GM12878 (cell line): ENCODE measurements around the gene ITPKB. TPM values are rescaled to one million over a fixed set of nuclear protein-coding genes. Genes with fewer than 3 reads are reported as not detected.
A peak's percentile ranks its signal among the peaks of the same experiment; 100 is the strongest.

ENCODE experiments used
- EED ChIP-seq: sonication (generic); IDR thresholded peaks from 2 replicates; pipeline ENCODE4 v1.6.1; 2016; ENCODE audit warnings: antibody characterized with exemption, low read depth
- ETV6 ChIP-seq, 2 experiments: fragments of 450-650 bp in 1 of 2; IDR thresholded peaks in 1 of 2; conservative IDR thresholded peaks in 1 of 2; 2 replicates each; pipeline ENCODE4 v1.6.1; 2014; ENCODE audit warnings: antibody characterized with exemption in 1 of 2, borderline replicate concordance in 1 of 2, low read depth in 1 of 2, mild to moderate bottlenecking in 1 of 2, moderate library complexity in 1 of 2
- GATAD2B ChIP-seq: fragments of 450-650 bp; conservative IDR thresholded peaks from 2 replicates; pipeline ENCODE4 v1.6.1; 2017; ENCODE audit warnings: low read depth, mild to moderate bottlenecking, moderate library complexity
- HDAC2 ChIP-seq: fragments of 200-600 bp; sonication (generic); IDR thresholded peaks from 2 replicates; pipeline ENCODE4 v1.6.1; 2017
- IKZF2 ChIP-seq, 2 experiments: fragments of 450-650 bp; IDR thresholded peaks; 2 replicates each; pipeline ENCODE4 v1.6.1; 2017; ENCODE audit warnings: mild to moderate bottlenecking in 2 of 2, moderate library complexity in 2 of 2
- MEF2A ChIP-seq: IDR thresholded peaks from 2 replicates; pipeline ENCODE4 v1.6.1; 2011; ENCODE audit warnings: low read depth, mild to moderate bottlenecking, low read length, moderate library complexity; ENCODE audit not compliant: insufficient read depth
- NFIC ChIP-seq: IDR thresholded peaks from 2 replicates; pipeline ENCODE4 v1.6.1; 2012; ENCODE audit warnings: low read depth, mild to moderate bottlenecking, inconsistent platforms, low read length, moderate library complexity
- NRF1 ChIP-seq: conservative IDR thresholded peaks from 2 replicates; pipeline ENCODE4 v1.6.1; 2011; ENCODE audit warnings: mild to moderate bottlenecking, low read depth, low read length, improper control_type of control experiment
- POLR2AphosphoS2 ChIP-seq: IDR thresholded peaks from 2 replicates; pipeline ENCODE4 v1.6.1; 2011; ENCODE audit warnings: low read depth, mild to moderate bottlenecking, low read length, improper control_type of control experiment, moderate library complexity
- RAD21 ChIP-seq: IDR thresholded peaks from 2 replicates; pipeline ENCODE4 v1.6.1; 2011; ENCODE audit warnings: mild to moderate bottlenecking, low read depth, low read length, moderate library complexity; ENCODE audit not compliant: insufficient read depth
- RB1 ChIP-seq: fragments of 450-650 bp; formaldehyde crosslinking; IDR thresholded peaks from 2 replicates; pipeline ENCODE4 v1.6.1; 2017; ENCODE audit warnings: mild to moderate bottlenecking, borderline replicate concordance
- SP1 ChIP-seq: IDR thresholded peaks from one replicate; pipeline ENCODE4 v1.6.1; 2011; ENCODE audit warnings: low read depth, low read length
- TCF7 ChIP-seq: IDR thresholded peaks from 2 replicates; pipeline ENCODE4 v1.6.1; 2014; ENCODE audit warnings: antibody characterized with exemption, borderline replicate concordance
- ZBED1 ChIP-seq: IDR thresholded peaks from 2 replicates; pipeline ENCODE4 v1.6.1; 2016; ENCODE audit warnings: borderline replicate concordance
- polyA plus RNA-seq, 11 experiments: library from polyadenylated mRNA; depleted of rRNA in 4 of 11; unstranded in 6 of 11; stranded (reverse) in 5 of 11; fragments of >200 nt; fragmentation: Nextera tagmentation in 4 of 11; fragmentation: Illumina TruSeq in 1 of 11; extraction: Ambion mirVana in 4 of 11; extraction: Trizol in 1 of 11; gene quantifications; 1 replicate in 1 of 11; 2 replicates in 10 of 11; pipeline versions ENCODE4 v1.2.1 to v1.2.3, GENCODE V29; 2011 to 2016; ENCODE audit warnings: inconsistent platforms in 2 of 11, missing spikeins in 2 of 11, low read depth in 1 of 11
- total RNA-seq, 4 experiments: library from RNA; depleted of rRNA in 3 of 4; stranded (reverse); fragments of >200 nt in 3 of 4; fragmentation: Illumina TruSeq in 1 of 4; extraction: Trizol in 1 of 4; gene quantifications; 2 replicates each; pipeline versions ENCODE4 v1.2.1 to v1.2.3, GENCODE V29; 2013 to 2021
- TF ChIP-seq, protein P1 (sequence below): fragments of 450-650 bp; IDR thresholded peaks from 2 replicates; pipeline ENCODE4 v1.6.1; 2017; ENCODE audit warnings: low read depth, mild to moderate bottlenecking, moderate library complexity
- TF ChIP-seq, protein P2 (sequence below): fragments of 450-650 bp; formaldehyde crosslinking; IDR thresholded peaks from 2 replicates; pipeline ENCODE4 v1.5.0; 2022; ENCODE audit warnings: mild to moderate bottlenecking, missing genetic modification characterization
- TF ChIP-seq, protein P3 (sequence below): fragments of 450-650 bp; IDR thresholded peaks from 2 replicates; pipeline ENCODE4 v1.6.1; 2018; ENCODE audit warnings: borderline replicate concordance, mild to moderate bottlenecking; ENCODE audit not compliant: partially characterized antibody

ITPKB gene
- total and polyA plus RNA-seq, 10 of the 15 experiments (the other 5 are each of a cell fraction or from before 2014, with no cell fraction given): 1.3 to 38.7 (median 12.9) TPM

DNA sequence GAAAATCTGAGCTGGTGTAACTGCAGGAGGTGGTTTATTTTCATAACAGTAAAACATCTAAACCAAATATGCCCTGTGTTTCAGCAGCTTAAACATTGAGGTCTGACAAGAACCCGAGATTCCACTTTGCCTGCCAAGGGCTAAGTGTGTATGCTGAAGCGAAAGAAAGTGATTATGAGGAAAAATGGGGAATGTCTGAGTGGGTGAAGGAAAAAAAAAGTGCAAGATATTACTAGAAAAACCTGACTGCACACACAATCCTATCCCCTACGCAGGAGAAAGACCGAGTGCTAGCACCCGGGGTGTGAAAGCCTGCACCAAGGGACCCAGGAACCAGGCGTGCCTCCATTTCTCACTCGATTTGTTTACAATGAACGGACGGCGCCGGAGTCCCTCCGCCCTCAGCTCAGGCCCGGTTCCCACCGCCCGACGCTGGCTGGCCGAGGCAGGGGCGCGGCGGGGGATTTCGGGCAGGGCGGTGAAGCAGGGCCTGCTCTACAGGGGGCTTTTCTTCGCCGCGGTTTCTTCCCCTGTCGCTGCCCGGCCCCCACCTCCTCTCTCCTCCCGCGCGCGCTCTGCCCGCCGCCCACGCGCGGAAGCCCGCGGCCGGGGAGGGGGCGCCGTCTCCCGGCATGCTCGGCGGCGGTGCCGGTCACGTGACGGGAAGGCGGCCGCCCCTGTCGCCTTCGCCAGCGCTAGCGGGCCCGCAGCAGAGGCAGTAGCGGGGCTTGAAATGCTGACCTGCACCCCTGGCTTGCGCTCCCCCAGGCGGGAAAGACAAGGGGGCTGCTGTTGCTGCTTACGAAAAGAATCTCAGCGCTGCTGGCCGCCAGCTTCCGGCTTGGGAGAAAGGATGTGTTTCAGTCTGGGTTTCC is 35.9 kb downstream of the ITPKB start (continued):
- TF ChIP-seq, protein P1, sequence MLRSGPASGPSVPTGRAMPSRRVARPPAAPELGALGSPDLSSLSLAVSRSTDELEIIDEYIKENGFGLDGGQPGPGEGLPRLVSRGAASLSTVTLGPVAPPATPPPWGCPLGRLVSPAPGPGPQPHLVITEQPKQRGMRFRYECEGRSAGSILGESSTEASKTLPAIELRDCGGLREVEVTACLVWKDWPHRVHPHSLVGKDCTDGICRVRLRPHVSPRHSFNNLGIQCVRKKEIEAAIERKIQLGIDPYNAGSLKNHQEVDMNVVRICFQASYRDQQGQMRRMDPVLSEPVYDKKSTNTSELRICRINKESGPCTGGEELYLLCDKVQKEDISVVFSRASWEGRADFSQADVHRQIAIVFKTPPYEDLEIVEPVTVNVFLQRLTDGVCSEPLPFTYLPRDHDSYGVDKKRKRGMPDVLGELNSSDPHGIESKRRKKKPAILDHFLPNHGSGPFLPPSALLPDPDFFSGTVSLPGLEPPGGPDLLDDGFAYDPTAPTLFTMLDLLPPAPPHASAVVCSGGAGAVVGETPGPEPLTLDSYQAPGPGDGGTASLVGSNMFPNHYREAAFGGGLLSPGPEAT: peak; percentile 56; the same call in 1 of the 2 replicates
- TF ChIP-seq RB1: peak; percentile 99
- TF ChIP-seq MEF2A: peak; percentile 70
- TF ChIP-seq, protein P2, sequence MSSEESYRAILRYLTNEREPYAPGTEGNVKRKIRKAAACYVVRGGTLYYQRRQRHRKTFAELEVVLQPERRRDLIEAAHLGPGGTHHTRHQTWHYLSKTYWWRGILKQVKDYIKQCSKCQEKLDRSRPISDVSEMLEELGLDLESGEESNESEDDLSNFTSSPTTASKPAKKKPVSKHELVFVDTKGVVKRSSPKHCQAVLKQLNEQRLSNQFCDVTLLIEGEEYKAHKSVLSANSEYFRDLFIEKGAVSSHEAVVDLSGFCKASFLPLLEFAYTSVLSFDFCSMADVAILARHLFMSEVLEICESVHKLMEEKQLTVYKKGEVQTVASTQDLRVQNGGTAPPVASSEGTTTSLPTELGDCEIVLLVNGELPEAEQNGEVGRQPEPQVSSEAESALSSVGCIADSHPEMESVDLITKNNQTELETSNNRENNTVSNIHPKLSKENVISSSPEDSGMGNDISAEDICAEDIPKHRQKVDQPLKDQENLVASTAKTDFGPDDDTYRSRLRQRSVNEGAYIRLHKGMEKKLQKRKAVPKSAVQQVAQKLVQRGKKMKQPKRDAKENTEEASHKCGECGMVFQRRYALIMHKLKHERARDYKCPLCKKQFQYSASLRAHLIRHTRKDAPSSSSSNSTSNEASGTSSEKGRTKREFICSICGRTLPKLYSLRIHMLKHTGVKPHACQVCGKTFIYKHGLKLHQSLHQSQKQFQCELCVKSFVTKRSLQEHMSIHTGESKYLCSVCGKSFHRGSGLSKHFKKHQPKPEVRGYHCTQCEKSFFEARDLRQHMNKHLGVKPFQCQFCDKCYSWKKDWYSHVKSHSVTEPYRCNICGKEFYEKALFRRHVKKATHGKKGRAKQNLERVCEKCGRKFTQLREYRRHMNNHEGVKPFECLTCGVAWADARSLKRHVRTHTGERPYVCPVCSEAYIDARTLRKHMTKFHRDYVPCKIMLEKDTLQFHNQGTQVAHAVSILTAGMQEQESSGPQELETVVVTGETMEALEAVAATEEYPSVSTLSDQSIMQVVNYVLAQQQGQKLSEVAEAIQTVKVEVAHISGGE (CRISPR knock-in tag): peak; percentile 56; the same call in 1 of the 2 replicates
- TF ChIP-seq HDAC2: no peak
- peak; percentile 99 for TF ChIP-seq GATAD2B
- peak; percentile 13 for TF ChIP-seq SP1
- TF ChIP-seq NFIC: no peak
- TF ChIP-seq, protein P3, sequence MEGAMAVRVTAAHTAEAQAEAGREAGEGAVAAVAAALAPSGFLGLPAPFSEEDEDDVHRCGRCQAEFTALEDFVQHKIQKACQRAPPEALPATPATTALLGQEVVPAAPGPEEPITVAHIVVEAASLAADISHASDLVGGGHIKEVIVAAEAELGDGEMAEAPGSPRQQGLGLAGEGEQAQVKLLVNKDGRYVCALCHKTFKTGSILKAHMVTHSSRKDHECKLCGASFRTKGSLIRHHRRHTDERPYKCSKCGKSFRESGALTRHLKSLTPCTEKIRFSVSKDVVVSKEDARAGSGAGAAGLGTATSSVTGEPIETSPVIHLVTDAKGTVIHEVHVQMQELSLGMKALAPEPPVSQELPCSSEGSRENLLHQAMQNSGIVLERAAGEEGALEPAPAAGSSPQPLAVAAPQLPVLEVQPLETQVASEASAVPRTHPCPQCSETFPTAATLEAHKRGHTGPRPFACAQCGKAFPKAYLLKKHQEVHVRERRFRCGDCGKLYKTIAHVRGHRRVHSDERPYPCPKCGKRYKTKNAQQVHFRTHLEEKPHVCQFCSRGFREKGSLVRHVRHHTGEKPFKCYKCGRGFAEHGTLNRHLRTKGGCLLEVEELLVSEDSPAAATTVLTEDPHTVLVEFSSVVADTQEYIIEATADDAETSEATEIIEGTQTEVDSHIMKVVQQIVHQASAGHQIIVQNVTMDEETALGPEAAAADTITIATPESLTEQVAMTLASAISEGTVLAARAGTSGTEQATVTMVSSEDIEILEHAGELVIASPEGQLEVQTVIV: no peak
- TF ChIP-seq RAD21: no peak
- peak in 1 of 2 experiments; percentile 45; a peak in 2 of 4 replicates for TF ChIP-seq IKZF2 (IDR thresholded peaks at IDR 0.05)
- TF ChIP-seq NRF1: no peak
- TF ChIP-seq ETV6 (conservative IDR thresholded peaks at IDR 0.05 in 1 of 2, IDR thresholded peaks at IDR 0.05 in 1 of 2; ENCODE audit: borderline replicate concordance in 1 of 2, low read depth in 1 of 2): peak in 1 of 2 experiments; percentile 57; a peak in 1 of 4 replicates
- TF ChIP-seq ZBED1: no peak; the same call in 1 of the 2 replicates
- no peak for TF ChIP-seq POLR2AphosphoS2
- TF ChIP-seq EED: peak; percentile 63
- no peak for TF ChIP-seq TCF7
